Activated naive CD8-positive, alpha-beta T cell (primary cell): Measurements from ENCODE around the gene SYNE1.

ENCODE experiments used
- H3K27ac Mint-ChIP-seq: one replicate; pipeline ENCODE4 v1.8.0; 2021; ENCODE audit warnings: mixed read lengths
- H3K27me3 Mint-ChIP-seq: one replicate; pipeline ENCODE4 v1.8.0; 2021; ENCODE audit warnings: mixed read lengths
- H3K36me3 Mint-ChIP-seq: one replicate; pipeline ENCODE4 v1.8.0; 2021; ENCODE audit warnings: mixed read lengths
- H3K4me1 Mint-ChIP-seq: one replicate; pipeline ENCODE4 v1.8.0; 2021; ENCODE audit warnings: low read depth, mixed read lengths
- H3K4me3 Mint-ChIP-seq: one replicate; pipeline ENCODE4 v1.8.0; 2021; ENCODE audit warnings: mild to moderate bottlenecking, mixed read lengths
- H3K9me3 Mint-ChIP-seq: one replicate; pipeline ENCODE4 v1.8.0; 2021; ENCODE audit warnings: low read depth, mixed read lengths

Gene SYNE1

GRCh38 chr6:152309648-152310047 lies 327.5 kb downstream of the SYNE1 start:
- H3K4me1 Mint-ChIP-seq, result peaks cover 30% of the 10 kb centered on the region
- H3K27ac Mint-ChIP-seq, result no peak overlapping the region
- H3K4me3 Mint-ChIP-seq, result no peak overlapping the region
- H3K9me3 Mint-ChIP-seq, result no peaks in the 10 kb centered on the region
- no peaks in the 10 kb centered on the region for H3K36me3 Mint-ChIP-seq
- no peaks in the 10 kb centered on the region for H3K27me3 Mint-ChIP-seq

- Mint-ChIP-seq H3K4me1 (peaks cover 30% of the 10 kb centered on the region), H3K27me3 (no peaks in the 10 kb centered on the region), H3K27ac (no peak overlapping the region), H3K36me3 (no peaks in the 10 kb centered on the region), H3K9me3 (no peaks in the 10 kb centered on the region), H3K4me3 (peak overlapping the region; percentile 6)
These were observed 328.2 kb downstream of the SYNE1 start for GRCh38 chr6:152309006-152309405.

GRCh38 chr6:152308306-152308705 lies 328.9 kb downstream of the SYNE1 start:
- H3K9me3 Mint-ChIP-seq, result no peaks in the 10 kb centered on the region
- no peaks in the 10 kb centered on the region for H3K27me3 Mint-ChIP-seq
- peaks cover 30% of the 10 kb centered on the region for H3K4me1 Mint-ChIP-seq
- H3K4me3 Mint-ChIP-seq, result no peak overlapping the region
- H3K36me3 Mint-ChIP-seq, result no peaks in the 10 kb centered on the region
- H3K27ac Mint-ChIP-seq, result no peak overlapping the region

- no peaks in the 10 kb centered on the region for H3K36me3 Mint-ChIP-seq
- peaks cover 38% of the 10 kb centered on the region for H3K4me1 Mint-ChIP-seq
- H3K27ac Mint-ChIP-seq, result no peak overlapping the region
- H3K4me3 Mint-ChIP-seq, result no peak overlapping the region
- H3K9me3 Mint-ChIP-seq, result no peaks in the 10 kb centered on the region
- H3K27me3 Mint-ChIP-seq, result no peaks in the 10 kb centered on the region
These were observed 331.5 kb downstream of the SYNE1 start for GRCh38 chr6:152305672-152306071.

GRCh38 chr6:152301765-152302568 lies 335.2 kb downstream of the SYNE1 start:
- Mint-ChIP-seq H3K4me3 (peak overlapping the region; percentile 99), H3K9me3 (no peaks in the 10 kb centered on the region), H3K4me1 (peaks cover 39% of the 10 kb centered on the region), H3K27me3 (no peaks in the 10 kb centered on the region), H3K36me3 (no peaks in the 10 kb centered on the region), H3K27ac (peak overlapping the region; percentile 97)

GRCh38 chr6:152301021-152301764 lies 336.0 kb downstream of the SYNE1 start:
- peak overlapping the region; percentile 97 for H3K27ac Mint-ChIP-seq
- peak overlapping the region; percentile 99 for H3K4me3 Mint-ChIP-seq
- no peaks in the 10 kb centered on the region for H3K9me3 Mint-ChIP-seq
- H3K36me3 Mint-ChIP-seq, result no peaks in the 10 kb centered on the region
- H3K4me1 Mint-ChIP-seq, result peaks cover 43% of the 10 kb centered on the region
- no peaks in the 10 kb centered on the region for H3K27me3 Mint-ChIP-seq

- Mint-ChIP-seq H3K4me1 (peaks cover 47% of the 10 kb centered on the region), H3K4me3 (peak overlapping the region; percentile 99), H3K36me3 (no peaks in the 10 kb centered on the region), H3K27ac (peak overlapping the region; percentile 24), H3K9me3 (no peaks in the 10 kb centered on the region), H3K27me3 (no peaks in the 10 kb centered on the region)
These were observed 336.6 kb downstream of the SYNE1 start for GRCh38 chr6:152300517-152300916.

- H3K36me3 Mint-ChIP-seq, result no peaks in the 10 kb centered on the region
- no peaks in the 10 kb centered on the region for H3K9me3 Mint-ChIP-seq
- peaks cover 49% of the 10 kb centered on the region for H3K4me1 Mint-ChIP-seq
- H3K4me3 Mint-ChIP-seq, result peak overlapping the region; percentile 36
- H3K27me3 Mint-ChIP-seq, result no peaks in the 10 kb centered on the region
- peak overlapping the region; percentile 23 for H3K27ac Mint-ChIP-seq
These were observed 338.1 kb downstream of the SYNE1 start for GRCh38 chr6:152298848-152299735.

- no peaks in the 10 kb centered on the region for H3K27me3 Mint-ChIP-seq
- no peak overlapping the region for H3K27ac Mint-ChIP-seq
- no peaks in the 10 kb centered on the region for H3K9me3 Mint-ChIP-seq
- no peak overlapping the region for H3K4me3 Mint-ChIP-seq
- peaks cover 49% of the 10 kb centered on the region for H3K4me1 Mint-ChIP-seq
- H3K36me3 Mint-ChIP-seq, result peaks cover 2% of the 10 kb centered on the region
These were observed 339.0 kb downstream of the SYNE1 start for GRCh38 chr6:152298055-152298647.

- peak overlapping the region; percentile 41 for H3K27ac Mint-ChIP-seq
- H3K4me3 Mint-ChIP-seq, result no peak overlapping the region
- H3K4me1 Mint-ChIP-seq, result peaks cover 46% of the 10 kb centered on the region
- H3K36me3 Mint-ChIP-seq, result peaks cover 6% of the 10 kb centered on the region
- no peaks in the 10 kb centered on the region for H3K27me3 Mint-ChIP-seq
- no peaks in the 10 kb centered on the region for H3K9me3 Mint-ChIP-seq
These were observed 340.4 kb downstream of the SYNE1 start for GRCh38 chr6:152296648-152297376.

GRCh38 chr6:152295920-152296319 lies 341.2 kb downstream of the SYNE1 start:
- Mint-ChIP-seq H3K4me1 (peaks cover 40% of the 10 kb centered on the region), H3K27ac (peak overlapping the region; percentile 5), H3K9me3 (no peaks in the 10 kb centered on the region), H3K27me3 (no peaks in the 10 kb centered on the region), H3K4me3 (no peak overlapping the region), H3K36me3 (peaks cover 8% of the 10 kb centered on the region)

GRCh38 chr6:152295346-152295745 lies 341.8 kb downstream of the SYNE1 start:
- no peak overlapping the region for H3K4me3 Mint-ChIP-seq
- H3K4me1 Mint-ChIP-seq, result peaks cover 34% of the 10 kb centered on the region
- H3K36me3 Mint-ChIP-seq, result peaks cover 8% of the 10 kb centered on the region
- H3K9me3 Mint-ChIP-seq, result no peaks in the 10 kb centered on the region
- H3K27ac Mint-ChIP-seq, result peak overlapping the region; percentile 3
- H3K27me3 Mint-ChIP-seq, result no peaks in the 10 kb centered on the region

- Mint-ChIP-seq H3K4me3 (no peak overlapping the region), H3K36me3 (peaks cover 8% of the 10 kb centered on the region), H3K9me3 (no peaks in the 10 kb centered on the region), H3K27me3 (no peaks in the 10 kb centered on the region), H3K4me1 (peaks cover 21% of the 10 kb centered on the region), H3K27ac (no peak overlapping the region)
These were observed 343.8 kb downstream of the SYNE1 start for GRCh38 chr6:152293404-152293803.

GRCh38 chr6:152292555-152292954 lies 344.6 kb downstream of the SYNE1 start:
- no peak overlapping the region for H3K4me3 Mint-ChIP-seq
- H3K36me3 Mint-ChIP-seq, result peaks cover 11% of the 10 kb centered on the region
- H3K27me3 Mint-ChIP-seq, result no peaks in the 10 kb centered on the region

More at GRCh38 chr6:152292555-152292954, 344.6 kb downstream of the SYNE1 start:
- peaks cover 15% of the 10 kb centered on the region for H3K4me1 Mint-ChIP-seq
- H3K9me3 Mint-ChIP-seq, result no peaks in the 10 kb centered on the region
- H3K27ac Mint-ChIP-seq, result no peak overlapping the region
